HG02938 (cell line): ENCODE results near the gene RNF215.

Experiments used
- ATAC-seq: cut with Tn5 transposase; IDR thresholded peaks from one replicate; pipeline ENCODE4 v1.9.1; 2021; ENCODE audit warnings: mild to moderate bottlenecking, moderate library complexity; ENCODE audit not compliant: unreplicated experiment

Gene RNF215

GRCh38 chr22:30397656-30398635, 10.7 kb upstream of the RNF215 start:
- no peak for ATAC-seq

DNA sequence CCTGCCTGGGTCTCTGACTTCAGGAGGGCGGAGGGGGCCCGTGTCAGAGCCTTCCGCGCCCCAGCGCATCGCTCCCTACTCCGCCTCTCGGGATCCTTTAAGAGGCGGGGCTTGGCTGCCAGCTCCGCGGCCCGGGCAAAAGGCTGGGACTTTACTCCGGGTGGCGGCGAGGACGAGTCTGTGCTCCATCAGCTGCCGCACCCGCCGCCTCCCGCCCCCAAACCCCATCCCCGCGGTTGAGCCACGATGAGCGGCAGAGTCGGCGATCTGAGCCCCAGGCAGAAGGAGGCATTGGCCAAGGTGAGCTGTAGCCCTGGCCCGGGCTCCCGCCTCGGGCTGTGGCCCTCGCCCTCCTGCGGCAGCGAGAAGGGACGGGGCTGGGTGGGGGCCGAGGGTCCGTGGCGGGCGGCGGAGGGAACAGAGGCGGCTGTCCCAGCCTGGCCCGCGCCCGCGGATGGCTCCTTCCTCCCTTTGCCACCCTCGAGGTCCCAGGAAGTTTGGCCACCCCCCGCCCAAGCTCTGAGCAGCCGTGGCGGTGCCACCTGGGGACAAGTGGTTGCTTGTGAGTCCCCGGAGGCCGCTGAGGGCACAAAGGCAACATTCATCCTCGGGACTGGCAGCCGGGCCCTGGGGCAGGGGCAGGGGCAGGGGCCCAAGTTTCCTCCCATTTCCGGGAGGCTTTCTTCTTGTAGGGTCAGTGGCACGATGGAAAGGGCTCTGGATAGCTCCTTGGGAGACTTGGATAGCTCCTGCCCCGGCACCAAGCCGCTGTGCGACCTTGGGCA, 9.9 kb upstream of the RNF215 start, which contains the start of gene SEC14L2:
Gene SEC14L2, plus strand, starts transcription at position 148 of the 785 bp plus-strand sequence. Its CDS starts 99 bp downstream, at position 247.
- ATAC-seq: no peak

GRCh38 chr22:30393885-30394284, 6.7 kb upstream of the RNF215 start:
- no peak for ATAC-seq

GRCh38 chr22:30393322-30393680, 6.1 kb upstream of the RNF215 start:
- ATAC-seq: no peak

DNA sequence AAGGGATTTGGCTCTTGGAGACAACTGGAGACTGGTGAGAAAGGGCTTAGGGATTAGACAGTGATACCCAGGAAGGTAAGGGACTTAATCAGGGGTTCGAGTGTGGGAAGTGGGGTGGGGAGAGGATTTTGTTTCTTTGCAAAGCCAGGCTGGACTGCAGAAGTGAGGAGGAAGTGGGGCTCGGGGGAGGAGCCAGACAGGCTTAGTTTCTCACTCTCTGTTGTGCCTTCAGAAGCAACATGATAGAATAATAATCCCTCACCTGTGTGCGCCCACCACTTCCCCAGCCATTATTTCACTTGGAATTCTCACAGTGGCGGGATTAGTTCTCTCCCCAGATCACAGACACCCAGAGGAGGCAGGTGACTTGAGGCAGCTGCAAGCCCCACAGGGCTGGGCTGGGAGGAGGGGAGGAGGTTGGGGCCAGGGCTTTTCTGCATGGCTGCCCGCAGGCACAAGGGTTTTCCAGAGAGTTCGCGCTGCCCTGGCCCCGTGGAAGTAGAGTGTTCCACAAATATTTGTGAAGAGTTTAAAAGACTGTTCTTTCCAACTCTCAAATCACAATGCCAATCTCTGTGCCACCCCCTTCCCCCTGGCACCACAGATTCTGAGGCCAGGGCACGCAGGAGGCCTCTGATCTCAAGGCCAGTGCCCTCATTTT, 5.6 kb upstream of the RNF215 start:
- ATAC-seq: no peak

GRCh38 chr22:30390974-30391691, 3.9 kb upstream of the RNF215 start:
- no peak for ATAC-seq

DNA sequence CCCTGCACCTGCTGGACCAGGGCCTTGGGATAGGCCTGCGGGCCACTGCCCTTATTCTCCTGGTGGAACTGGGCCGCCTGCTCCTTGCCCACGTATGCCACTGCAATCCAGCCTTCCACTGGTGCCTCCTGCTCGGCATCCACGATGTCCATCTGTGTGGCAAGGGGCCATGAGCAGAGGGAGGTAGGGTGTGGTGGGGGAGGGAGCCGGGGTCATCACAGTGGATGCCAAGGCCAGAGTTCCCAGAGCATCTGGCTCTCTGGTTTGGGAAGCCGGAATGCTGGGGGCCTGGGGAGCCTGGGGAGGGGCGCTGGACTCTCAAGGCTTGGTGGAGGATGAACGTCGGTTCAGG, 627 bp downstream of the RNF215 start:
- no peak for ATAC-seq

DNA sequence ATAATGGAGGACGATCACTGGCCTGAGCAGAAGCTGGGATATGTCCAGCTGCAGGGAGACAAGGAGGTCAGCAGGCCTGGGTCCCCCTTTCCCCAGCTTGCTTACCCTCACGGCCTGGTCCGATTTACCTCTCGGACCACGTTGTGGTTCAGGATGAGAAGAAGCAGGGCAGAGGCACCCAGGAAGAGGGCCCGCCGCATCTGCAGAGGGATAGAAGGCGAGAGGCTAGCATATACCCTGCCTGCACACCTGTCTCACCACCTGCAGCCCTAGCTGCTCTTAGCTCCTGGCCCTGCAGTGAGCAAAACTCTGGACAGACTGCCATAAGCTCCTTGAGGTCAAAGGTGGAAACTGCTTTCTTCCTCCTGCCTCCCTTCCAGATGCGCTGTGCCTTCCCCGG, 1.3 kb downstream of the RNF215 start:
- no peak for ATAC-seq

DNA sequence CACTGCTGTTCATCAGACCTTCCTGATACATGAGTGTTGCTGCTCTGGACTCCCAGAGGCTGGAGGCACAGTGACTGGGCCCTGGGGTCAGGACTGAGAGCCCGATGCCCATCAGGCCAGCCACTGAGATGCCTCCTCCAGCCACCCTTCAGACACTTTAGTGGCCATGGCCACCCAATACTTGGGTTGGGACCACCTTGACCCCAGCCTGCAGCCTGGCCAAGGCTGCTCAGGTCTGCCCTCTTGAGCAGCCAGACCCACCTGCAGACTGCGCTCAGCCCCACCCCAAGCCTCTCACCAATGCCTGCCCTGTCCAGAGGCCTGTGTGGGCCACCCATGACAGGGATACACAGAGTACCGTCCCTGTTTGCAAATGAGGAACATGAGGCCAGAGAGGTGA, 4.2 kb downstream of the RNF215 start:
- no peak for ATAC-seq

DNA sequence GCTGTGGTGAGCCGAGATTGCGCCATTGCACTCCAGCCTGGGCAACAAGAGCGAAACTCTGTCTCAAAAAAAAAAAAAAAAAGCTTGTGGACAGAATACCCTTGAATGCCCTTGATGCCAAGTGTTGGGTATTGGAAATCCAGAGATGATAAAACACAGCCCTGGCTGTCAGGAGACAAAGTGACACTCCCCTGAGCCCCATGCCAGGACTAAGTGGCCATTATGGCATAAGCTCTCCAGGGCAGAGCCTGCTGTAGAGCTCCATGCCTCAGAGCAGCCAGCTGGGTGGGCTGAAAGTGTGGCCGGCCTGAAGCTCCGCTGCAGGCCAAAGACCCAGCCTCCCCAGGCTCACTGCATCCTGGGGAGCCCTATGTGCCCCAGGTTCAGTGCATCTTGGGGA, 4.9 kb downstream of the RNF215 start:
- ATAC-seq: no peak

- no peak for ATAC-seq
Measured at GRCh38 chr22:30381264-30381663, 5.9 kb downstream of the RNF215 start.

- ATAC-seq: no peak
Measured at GRCh38 chr22:30380011-30380410, 7.2 kb downstream of the RNF215 start.

GRCh38 chr22:30375312-30375849, 11.8 kb downstream of the RNF215 start:
- no peak for ATAC-seq

GRCh38 chr22:30373331-30374325, 13.6 kb downstream of the RNF215 start:
- ATAC-seq: no peak

GRCh38 chr22:30372915-30373314, 14.3 kb downstream of the RNF215 start:
- ATAC-seq: no peak

DNA sequence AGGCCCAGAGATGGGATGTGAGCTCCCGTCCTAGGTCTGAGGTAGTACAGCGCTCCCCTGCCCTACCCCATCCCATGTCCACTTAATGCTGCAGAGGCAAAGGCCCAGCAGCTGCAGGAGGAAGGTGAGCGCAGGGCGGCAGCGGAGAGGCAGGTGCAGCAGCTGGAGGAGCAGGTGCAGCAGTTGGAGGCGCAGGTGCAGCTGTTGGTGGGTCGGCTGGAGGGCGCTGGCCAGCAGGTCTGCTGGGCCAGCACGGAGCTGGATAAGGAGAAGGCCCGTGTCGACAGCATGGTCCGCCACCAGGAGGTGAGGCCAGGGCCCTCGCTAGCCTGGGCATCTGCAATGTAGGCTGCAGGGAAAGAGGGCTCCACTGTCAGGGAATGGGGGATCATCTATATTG, 15.2 kb downstream of the RNF215 start:
- no peak for ATAC-seq

GRCh38 chr22:30371321-30371720, 15.9 kb downstream of the RNF215 start:
- ATAC-seq: no peak

- ATAC-seq: no peak
Measured at GRCh38 chr22:30370641-30371230, 16.5 kb downstream of the RNF215 start.

DNA sequence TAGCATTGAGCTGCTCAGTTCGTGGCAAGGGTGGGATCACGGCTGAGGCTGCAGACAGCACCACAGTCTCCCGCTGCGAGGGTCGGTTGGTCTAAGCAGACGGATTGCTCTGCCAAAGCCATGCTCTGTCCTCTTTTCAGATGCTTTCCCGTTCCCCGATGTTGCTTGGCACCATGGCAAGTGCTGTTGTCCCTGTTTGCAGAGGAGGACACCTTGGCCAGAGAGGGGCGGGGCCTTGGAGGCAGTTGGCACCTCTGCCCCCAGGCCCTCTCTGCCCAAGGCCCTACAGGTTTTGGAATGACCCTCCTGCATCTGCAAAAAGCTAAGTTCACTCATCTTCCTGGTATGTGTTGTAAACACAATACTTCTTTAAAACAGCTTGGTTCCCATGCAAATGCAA, 18.8 kb downstream of the RNF215 start:
- ATAC-seq: no peak
